GDM1 (cell line): Measurements from ENCODE around the gene PSTPIP1.
A peak's percentile ranks its signal among the peaks of the same experiment; 100 is the strongest.

Source experiments
- DNase-seq: peaks from one replicate; lab custom pipeline; 2025; lab: John Stamatoyannopoulos, UW

Gene PSTPIP1

DNA sequence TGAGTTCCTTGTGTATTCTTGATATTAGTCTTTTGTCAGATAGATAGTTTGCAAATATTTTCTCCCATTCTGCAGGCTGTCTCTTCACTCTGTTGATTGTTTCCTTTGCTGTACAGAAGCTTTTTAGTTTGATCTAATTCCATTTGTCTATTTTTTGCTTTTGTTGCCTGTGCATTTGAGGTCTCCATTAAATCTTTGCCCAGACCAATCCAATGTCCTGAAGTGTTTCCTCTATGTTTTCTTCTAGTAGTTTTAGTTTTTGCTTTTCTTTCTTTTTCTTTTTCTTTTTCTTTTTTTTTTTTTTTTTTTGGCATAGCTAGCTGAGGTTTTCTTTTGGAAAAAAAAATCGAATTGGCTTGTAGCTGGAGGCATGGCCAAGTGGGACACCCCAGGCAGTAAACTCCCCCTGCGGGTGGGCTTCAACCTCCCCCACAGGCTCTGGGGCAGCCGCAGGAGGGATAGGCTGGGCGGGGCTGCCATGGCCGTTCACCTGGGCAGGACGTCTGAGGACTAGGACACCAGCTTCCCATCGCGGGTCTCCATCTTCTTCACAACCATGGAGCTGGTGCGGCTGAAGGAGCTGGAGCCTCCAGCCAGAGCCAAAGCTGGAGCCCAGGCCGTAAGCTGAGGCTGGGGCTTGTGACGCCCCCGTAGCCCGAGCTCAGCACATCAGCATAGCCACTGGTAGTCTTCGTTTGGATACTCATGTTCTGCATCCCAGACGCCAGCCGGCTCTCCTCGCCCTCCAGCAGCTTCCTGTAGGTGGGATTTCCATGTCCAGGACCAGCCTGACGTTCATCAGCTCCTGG, 16.2 kb upstream of the PSTPIP1 start:
- no peak for DNase-seq

DNA sequence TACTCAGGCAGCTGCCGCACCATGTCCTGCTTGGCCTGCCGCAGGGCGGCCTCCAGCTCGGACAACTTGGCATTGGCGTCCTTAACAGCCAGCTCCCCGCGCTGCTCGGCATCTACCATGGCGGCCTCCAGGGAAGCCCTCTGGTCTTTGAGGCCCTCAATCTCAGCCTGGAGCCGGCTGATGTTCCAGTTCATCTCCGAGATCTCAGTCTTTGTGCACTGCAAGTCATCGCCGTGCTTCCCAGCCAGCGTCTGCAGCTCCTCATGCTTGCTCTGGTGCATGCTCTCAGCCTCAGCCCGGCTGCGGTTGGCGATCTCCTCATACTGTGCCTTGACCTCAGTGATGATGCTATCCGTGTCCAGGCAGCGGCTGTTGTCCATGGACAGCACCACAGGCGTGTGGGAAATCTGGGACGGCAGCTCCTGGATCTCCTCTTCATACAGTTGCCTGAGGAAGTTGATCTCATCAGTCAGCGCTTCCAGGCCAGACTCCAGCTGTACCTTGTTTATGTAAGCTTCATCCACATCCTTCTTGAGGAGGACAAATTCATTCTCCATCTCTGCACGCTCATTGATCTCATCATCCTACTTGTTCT, 15.5 kb upstream of the PSTPIP1 start:
- DNase-seq, result no peak

DNA sequence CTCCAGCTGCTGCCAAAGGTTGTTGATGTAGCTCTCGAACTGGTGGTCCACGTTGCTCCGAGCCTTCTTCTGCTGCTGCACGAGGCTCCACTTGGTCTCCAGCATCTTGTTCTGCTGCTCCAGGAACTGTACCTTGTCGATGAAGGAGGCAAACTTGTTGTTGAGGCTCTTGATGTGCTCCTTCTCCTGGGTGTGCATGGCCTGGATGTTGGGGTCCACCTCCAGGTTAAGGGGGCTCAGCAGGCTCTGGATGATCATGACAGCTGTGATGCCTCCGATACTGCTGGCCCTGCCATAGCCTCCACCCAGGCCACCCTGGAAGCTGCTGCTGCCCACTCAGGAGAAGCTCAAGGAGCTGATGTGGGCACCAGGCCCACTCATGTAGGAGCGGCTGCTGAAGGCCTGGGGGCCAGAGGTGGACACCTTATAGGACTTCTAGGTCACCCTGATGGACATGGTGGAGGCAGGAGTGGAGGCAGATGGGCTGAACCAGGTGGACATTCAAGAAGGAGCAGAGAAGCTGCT, 14.9 kb upstream of the PSTPIP1 start:
- DNase-seq, result no peak

DNA sequence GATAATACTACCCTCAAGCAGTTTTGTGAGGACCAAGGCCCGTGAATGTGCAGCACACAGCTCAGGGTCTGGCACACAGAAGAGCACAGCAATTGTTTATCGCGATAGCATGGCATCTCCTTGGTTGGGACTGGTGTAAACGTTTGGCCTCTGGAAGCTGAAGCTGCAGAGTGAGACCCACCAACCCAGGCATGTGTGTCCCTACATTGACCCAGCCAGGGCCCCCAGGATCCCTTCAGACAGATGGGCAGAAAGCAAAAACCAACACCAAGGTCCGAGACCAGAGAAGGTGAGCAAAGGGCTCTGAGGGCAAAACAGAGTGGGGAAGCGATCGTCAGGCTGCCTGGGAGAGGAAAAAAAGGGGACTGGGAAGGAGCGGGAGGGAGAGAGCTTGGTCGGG, 12.6 kb upstream of the PSTPIP1 start:
- no peak for DNase-seq

DNA sequence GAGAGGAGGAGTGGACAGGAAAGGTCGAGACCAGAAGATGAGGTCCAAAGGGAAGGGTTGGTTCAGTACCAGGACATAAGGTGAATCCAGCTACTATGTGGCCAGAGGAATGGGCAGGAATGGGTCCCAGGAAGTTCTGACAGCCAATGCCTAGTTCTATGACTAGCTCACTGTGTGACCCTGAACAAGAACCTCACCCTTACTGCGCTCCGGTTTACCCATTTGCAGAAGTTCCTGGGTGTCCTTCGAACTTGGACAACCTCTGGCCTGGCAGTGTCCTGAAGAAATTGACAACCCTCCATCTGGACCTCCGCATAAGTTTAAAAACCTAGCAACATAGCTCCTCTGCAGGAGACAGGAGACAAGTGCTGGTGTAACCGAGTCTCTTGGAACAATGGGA, 12.2 kb upstream of the PSTPIP1 start:
- DNase-seq, result no peak

DNA sequence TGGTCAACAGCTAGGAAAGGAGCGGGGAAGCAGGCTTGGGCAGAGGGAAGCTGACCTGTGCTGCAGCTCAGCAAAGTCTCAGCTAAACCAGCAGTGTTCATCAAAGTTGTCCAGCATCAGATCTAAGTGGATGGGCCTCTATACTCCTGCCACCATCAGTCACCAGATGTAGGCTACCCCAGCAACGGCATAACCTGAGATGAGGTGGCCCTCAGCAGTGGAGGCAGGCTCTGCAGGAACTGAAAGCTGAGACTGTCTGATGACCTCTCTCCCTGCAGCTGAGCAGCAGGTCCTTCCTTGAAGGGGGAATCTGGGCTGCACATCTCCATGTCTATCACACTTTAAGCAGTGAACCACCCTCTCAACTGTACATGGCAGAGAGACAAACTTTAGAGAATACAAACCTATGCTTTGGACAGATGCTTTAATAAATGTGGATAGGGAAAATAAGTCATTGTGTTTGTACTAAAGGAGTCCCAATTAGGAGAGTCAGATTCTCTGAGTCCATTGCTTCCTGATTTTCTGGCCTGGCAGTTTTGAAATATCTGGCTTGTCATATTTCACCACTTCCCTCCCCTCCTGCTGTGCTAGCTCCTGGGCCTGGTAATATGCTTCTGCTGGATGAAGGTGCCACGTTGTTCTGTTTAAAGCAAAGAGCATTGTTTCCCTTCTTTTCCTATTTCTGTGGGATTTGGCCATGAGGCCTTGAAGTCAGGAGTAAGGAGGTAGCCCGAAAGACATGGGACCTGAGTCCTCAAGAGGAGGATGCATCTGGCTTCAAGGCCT, 11.1 kb upstream of the PSTPIP1 start:
- DNase-seq, result peak; percentile 31

DNA sequence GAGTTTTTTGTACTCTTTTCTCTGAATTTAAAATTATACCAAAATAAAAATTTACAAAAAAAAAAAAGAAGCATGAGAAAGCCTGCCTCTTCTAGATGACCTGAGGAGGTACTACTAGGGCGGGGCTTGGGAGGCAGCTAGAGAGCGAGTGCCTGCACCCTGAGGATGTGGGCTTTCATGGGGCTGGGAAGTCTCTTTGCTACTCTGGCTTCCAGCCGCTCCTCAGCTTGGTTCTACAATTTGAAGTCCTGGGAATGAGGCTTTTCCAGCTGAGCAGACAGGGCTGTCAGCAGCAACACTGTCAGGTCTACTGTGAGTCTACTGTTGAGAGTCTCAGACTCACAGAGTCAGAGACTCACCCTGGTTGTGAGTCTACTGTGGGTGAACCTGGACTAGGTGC, 8.2 kb upstream of the PSTPIP1 start:
- DNase-seq, result no peak

DNA sequence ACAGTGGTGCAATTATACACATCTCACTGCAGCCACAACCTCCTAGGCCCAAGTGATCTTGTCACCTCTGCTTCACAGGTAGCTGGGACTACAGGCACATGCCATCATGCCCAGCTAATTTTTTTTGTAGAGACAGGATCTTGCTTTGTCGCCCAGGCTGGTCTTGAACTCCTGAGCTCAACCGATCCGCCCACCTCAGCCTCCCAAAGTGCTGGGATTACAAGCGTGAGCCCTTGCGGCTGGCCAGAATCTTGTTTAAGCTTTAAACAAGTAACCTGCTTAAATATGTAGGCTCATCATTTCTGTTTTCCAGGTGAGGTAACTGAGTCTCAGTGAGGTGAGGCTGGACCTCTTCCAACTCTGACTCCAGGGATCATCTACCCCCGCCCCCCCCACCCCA, 7.7 kb upstream of the PSTPIP1 start:
- no peak for DNase-seq

DNA sequence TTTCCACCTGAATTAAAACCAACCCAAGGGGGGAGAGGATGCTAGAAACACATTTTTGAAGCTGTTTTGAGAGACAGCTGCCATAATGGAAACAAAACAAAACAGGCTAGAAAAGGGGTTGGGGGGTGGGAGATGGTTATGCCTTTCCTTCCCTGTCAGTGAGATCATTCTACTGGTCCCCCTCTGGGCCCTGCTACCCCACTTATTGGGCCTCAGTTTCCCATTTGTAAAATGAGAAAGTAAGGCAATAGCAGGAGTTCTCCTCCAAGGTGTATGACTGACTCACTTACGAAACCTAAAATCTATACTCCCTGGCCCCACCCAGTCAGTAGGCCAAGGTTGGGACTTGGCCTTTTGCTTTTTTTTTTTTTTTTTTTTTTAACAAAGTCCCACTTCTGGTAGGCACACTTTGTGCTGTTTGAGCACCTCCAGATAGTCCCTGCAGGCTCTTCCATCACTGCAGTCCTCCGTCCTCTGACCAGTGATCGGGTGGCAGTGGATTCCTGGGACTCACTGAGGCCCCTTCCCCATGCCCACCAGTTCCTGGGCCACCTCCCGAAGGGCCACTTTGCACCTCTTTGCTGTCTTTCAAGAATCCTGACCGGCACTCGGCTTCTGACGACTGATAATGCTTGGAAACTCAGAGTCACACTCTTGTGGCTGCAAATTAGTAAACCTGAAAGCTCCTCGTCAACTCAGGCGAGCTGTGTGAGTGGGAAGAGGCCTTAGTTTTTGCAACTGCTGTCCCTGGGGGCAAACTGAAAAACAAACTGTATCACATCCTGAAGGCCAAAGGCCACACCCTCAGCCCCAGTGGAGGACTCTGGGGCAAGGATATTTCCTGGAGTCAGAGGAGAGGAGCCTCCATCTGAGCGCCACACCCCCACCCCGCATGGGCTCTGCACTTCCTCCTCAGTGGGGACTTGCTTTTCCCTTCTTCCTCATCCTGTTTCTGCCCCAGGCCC, 6.7 kb upstream of the PSTPIP1 start:
- DNase-seq, result peak; percentile 25

DNA sequence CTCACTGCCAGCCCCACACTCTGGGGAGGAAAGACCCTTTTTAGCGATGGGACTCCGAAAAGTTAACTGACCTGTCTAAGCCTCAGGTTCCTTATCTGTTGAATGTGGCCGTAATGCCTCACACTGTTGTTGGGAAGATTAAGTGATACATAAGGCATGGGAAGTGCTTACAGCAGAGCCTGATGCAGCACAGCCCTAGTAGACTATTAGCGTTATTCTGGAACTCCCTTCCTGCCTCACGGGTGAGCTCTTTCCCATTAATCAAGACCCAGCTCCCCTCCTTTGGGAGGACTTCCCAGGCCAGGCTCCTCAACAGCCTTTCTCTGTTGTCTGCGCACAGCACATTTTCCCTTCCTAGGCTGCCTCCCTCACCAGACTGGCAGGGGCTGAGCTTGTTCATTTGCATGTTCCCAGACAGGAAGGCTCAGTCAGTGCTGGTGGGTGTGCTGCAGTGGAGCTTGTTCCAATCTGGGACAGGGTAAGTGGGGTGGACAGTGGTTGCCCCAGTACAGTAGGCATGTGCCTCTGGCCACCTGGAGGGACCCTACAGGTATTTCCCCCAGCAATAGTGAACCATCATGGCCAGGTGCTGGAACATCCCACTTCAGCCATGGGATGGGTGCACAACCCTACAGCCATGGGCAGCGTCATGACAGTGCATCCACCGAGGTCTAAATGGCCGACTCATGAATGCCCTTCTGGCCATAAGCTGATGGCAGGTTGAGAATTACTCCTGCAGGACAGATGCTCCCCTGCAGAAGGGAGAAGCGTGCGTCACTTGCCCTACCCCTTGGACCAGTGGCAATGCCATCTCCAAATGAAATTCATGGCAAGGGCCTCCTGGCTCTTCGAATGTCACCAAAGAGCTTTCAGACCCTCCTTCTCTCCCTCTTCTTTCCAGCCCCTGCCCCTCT, 5.8 kb upstream of the PSTPIP1 start:
- DNase-seq, result peak; percentile 30

DNA sequence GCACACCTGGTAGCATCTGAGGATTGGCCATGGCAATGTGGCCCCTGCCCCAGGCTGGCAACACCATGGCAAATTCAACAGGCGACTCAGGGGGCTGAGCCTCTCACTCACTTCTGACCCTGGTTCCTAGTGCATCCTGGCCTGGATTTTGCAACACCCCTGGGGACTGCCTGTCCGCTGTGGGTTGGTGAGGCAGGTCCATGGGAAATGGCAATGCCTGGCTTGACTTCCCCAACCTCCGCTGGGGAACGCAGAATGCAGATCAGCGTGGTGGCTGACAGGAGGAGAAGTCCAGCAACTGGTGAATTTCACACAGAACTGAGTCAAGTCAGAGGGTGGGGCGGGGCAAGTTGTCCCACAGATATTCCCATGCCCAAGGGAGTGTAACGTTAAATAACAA, 3.9 kb upstream of the PSTPIP1 start:
- no peak for DNase-seq

DNA sequence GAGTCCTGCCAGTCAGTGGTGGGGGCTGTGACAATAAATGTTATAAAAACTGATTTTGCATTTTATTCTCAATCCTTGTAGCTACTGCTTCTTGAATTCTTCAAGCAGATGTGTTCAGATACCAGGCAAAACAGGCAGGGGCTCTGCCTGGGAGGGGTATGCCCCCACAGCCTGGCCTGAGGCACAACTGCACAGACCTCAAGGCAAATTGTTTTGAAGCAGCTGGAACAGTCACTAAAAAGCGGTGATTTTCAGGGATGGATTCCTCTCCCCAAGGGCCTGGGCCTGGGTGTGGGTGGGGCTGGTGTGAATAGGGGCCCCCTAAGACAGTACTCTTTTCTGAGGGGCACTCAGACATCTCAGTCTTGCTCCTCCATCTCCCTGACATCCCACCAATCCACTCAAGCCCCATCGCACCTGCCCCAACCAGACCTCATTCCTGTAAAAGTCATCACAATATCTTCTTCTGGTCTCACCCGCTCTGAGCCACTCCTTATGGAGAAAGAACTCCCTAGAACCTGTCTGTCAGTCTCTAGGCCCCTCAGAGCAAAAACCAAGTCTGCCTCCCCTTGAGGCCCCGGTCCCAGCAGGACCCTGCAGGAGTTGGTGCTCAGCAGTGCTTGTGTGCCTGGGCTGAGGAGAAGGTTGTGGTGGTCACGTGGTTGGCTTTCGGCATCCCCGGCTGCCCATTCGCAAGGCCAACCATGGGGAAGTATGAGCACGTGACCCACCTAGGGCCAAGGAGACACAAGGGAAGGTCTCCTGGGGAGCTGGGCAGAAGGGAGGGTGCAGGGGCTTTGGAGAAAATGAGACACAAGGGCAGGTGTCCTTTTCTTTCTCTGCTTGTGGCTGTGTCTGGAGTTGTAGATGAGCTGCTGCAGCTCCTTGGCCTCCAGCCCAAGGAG, 2.9 kb upstream of the PSTPIP1 start:
- DNase-seq, result no peak

DNA sequence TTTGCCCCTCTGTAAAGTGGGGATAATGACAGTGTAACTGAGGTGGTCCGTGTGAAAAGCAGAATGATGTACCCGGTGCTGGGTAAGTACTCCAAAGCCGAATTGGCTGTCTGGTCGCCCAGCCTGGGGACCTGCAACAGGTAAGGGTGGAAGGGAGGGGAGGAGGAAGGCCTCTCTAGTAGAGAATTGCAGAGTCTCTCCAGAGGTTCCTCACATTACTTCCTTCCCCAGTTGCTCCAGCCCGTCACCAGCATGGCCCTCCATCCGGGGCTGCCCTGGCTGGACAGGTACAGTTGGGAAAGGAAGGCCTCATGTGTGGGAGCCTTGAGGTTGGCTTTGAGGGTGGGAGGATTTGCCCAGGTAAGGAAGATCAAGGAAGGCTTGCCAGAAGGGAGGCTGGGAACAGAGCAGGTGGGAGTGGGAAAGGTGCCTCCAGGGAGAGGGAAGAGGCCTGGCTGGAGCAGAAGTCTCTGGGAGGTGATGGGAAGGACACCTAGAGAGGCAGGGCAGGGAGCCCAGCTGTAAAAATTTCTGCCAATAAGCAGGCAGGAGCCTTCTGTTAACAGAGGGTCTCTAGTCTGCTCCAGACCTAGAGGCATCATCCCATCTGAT, 1.7 kb upstream of the PSTPIP1 start:
- no peak for DNase-seq

DNA sequence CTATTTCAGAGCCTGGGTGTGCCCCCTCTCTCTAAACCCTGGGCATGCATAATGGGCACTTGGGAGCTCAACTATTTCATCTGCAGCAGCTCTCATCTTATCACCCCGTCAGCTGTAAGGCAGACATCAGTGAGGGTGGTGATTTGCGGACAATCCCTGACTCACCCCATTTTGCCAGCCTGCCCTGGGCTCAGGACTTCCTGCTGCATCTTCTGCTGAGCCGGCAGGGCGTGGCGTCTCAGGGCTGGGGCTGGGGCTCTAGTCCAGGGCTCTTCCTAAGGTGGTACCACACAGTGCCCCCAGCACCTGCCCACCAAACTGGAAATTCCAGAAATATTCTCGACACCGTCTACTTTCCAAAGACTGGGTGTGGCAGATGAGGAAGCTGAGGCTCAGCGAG, 925 bp upstream of the PSTPIP1 start:
- DNase-seq, result no peak

DNA sequence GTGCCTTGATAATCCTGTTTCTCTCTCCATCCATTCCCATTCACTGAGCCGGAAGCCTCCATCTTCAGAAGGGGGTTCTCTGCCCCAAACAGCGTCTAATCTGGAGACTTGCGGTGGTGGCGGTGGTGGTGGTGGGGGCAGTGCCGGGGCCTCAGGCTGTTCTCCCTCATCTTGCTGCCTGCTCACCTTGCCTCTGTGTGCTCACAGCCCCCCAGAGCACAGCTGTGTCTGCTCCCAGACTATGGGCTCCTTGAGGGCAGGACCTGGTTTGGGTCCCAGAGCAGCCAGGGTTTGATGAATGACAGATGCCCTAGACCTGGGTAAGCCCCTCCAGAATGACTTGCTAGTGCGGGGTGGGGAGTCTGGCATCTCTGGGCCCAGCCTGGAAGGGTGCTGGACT, 430 bp upstream of the PSTPIP1 start:
- DNase-seq, result no peak

DNA sequence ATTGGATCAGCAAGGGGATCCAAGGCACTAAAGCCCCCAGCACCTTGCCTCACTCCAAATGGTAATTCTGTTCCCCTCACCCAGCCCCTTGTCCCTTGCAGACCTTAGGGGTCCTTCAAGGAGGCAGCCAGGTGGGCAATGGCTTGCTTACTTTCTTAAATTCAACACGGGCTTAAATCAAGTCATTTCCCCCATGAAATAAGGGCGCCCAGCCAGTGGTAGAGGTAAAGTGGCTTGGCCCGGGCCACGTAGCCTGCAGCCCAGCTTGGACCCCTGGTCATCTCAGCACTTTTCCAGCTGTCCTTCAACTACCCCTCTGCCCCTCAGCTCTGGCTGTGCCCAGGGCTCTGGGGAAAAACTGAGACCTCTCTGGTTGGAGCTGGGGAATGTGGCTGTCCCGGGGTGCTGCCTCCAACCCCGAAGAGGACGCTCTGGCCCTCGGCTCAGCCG, 1.2 kb downstream of the PSTPIP1 start:
- DNase-seq, result no peak

DNA sequence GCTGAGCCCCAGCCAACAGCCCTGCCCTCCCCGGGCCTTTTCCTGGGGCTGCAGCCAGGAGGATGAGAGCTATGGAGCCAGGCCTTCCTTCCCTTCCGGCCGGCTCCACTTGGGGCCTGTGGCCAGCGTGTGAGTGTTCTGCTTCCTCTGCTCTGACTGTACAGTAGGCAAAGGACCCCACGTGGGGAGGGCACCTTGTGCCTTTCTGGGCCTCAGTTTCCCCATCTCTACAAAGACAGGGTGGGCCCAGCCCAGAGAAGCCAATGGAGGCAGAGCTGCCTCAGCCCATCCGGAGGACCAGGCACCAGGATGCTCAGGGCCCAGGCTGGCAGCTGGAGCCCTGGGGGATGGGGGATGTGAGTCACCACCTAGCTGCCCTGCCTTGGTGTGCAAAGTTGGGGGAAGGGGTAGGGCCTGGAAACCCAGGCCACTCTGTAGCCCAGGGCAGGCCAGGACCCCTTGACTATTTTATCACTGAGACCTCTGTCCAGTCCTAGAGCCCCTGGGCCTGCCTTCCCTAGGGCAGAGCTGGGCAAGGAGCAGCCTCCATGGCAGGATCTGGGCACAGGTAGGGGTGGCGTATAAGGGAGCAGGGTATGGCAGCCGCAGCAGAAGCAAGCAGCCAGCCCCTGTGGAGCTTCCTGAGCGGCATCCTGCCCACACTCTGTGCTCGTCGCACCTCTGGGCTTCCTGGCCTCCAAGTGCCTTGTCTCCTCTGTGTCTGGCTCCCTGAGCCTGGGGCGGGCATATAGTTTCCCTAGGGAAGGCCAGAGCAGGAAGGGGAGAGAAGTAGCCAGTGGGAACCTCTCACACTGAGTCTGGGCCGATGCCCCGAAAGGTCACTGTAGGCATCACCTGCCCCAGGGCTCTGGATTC, 1.8 kb downstream of the PSTPIP1 start:
- no peak for DNase-seq

DNA sequence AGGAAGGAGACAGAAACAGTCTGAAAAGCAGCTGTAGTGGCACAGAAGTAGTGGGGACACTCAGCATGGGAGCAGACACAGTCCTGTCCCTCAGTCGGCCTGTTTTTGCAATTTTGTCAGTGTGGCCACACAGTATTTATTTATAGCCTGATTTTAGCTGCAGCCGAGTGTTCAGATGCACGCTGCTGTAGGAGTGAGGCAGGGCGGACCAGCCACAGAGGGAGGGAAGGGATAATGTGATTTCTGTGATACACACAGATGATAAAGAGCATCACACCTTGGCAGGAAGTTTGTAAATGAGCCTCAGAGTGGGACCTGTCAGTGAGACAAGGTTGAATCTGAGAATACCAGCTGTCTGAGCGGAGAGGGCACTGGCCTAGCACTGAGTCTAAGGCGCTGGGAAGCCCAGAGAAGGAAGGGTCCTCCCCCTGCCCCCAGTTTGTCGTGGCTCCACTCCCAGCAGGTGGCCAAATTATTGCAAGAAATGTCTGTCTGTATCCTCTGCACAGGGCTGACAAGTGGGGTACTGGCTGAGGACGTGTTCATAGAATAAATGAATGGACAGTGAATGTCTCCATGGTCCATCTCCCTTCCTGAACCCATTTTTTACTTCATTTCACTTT, 3.8 kb downstream of the PSTPIP1 start:
- DNase-seq, result no peak
